SK-N-SH treated with all-trans-retinoic acid at 6 μM for 48 hours (cell line): ENCODE results near the gene ANKRD23.
"Not testable (repeated sequence)": the region's sequence is repeated elsewhere in the genome, so short reads cannot be mapped to it uniquely, and the experiment has no call there.

Experiments used
- ATAC-seq: fragments of 200-7000 bp; cut with Tn5 transposase; 3 replicates; pipeline ENCODE4 v1.9.1; 2020; ENCODE audit warnings: mild to moderate bottlenecking, moderate library complexity
- ARNTL ChIP-seq: fragments of 450-650 bp; formaldehyde crosslinking; IDR thresholded peaks from 2 replicates; pipeline ENCODE4 v1.5.0; 2020; ENCODE audit warnings: low read depth, mild to moderate bottlenecking, moderate library complexity, borderline replicate concordance
- BACH2 ChIP-seq: fragments of 250-450 bp; sonication (Bioruptor Pico); IDR thresholded peaks from 2 replicates; pipeline ENCODE4 v1.9.0; 2021; ENCODE audit warnings: mild to moderate bottlenecking, borderline replicate concordance
- CSDC2 ChIP-seq: fragments of 250-450 bp; sonication (Bioruptor Pico); IDR thresholded peaks from 2 replicates; pipeline ENCODE4 v1.5.0; 2020; ENCODE audit warnings: mild to moderate bottlenecking, moderate library complexity
- ESRRG ChIP-seq: fragments of 250-450 bp; sonication (Bioruptor Pico); IDR thresholded peaks from 2 replicates; pipeline ENCODE4 v1.6.1; 2021; ENCODE audit warnings: mild to moderate bottlenecking
- GLIS3 ChIP-seq: fragments of 250-450 bp; sonication (Bioruptor Pico); IDR thresholded peaks from 2 replicates; pipeline ENCODE4 v1.5.0; 2020; ENCODE audit warnings: mild to moderate bottlenecking, moderate library complexity
- ISL1 ChIP-seq: fragments of 250-450 bp; sonication (Bioruptor Pico); IDR thresholded peaks from 2 replicates; pipeline ENCODE4 v2.1.2; 2022; ENCODE audit warnings: mild to moderate bottlenecking, moderate library complexity
- OSR1 ChIP-seq: fragments of 250-450 bp; sonication (Bioruptor Pico); IDR thresholded peaks from 2 replicates; pipeline ENCODE4 v1.8.0; 2022; ENCODE audit warnings: moderate library complexity, mild to moderate bottlenecking, inconsistent platforms
- SNAI2 ChIP-seq: fragments of 250-450 bp; sonication (Bioruptor Pico); IDR thresholded peaks from 2 replicates; pipeline ENCODE4 v1.5.0; 2020; ENCODE audit warnings: mild to moderate bottlenecking, moderate library complexity
- TCF4 ChIP-seq: fragments of 250-450 bp; sonication (Bioruptor Pico); IDR thresholded peaks from 2 replicates; pipeline ENCODE4 v1.8.0; 2021; ENCODE audit warnings: mild to moderate bottlenecking, moderate library complexity, borderline replicate concordance
- ZFP3 ChIP-seq: fragments of 250-450 bp; sonication (Bioruptor Pico); IDR thresholded peaks from 2 replicates; pipeline ENCODE4 v1.5.0; 2020; ENCODE audit warnings: mild to moderate bottlenecking, moderate library complexity
- ZFP30 ChIP-seq: fragments of 450-650 bp; formaldehyde crosslinking; IDR thresholded peaks from 2 replicates; pipeline ENCODE4 v1.5.0; 2022; ENCODE audit warnings: mild to moderate bottlenecking, moderate library complexity
- ZNF565 ChIP-seq: fragments of 450-650 bp; formaldehyde crosslinking; conservative IDR thresholded peaks from 2 replicates; pipeline ENCODE4 v1.5.0; 2020; ENCODE audit warnings: low read depth, mild to moderate bottlenecking, moderate library complexity
- ZNF70 ChIP-seq: fragments of 450-650 bp; formaldehyde crosslinking; IDR thresholded peaks from 2 replicates; pipeline ENCODE4 v1.5.0; 2020; ENCODE audit warnings: mild to moderate bottlenecking, moderate library complexity
- ZNF8 ChIP-seq: fragments of 450-650 bp; formaldehyde crosslinking; IDR thresholded peaks from 2 replicates; pipeline ENCODE4 v1.5.0; 2020; ENCODE audit warnings: mild to moderate bottlenecking, moderate library complexity
- TF ChIP-seq, protein P1 (sequence below): fragments of 250-450 bp; sonication (Bioruptor Pico); IDR thresholded peaks from 2 replicates; pipeline ENCODE4 v1.8.0; 2020; ENCODE audit warnings: mild to moderate bottlenecking, moderate library complexity, borderline replicate concordance
- TF ChIP-seq, protein P2 (sequence below): fragments of 250-450 bp; sonication (Bioruptor Pico); IDR thresholded peaks from 2 replicates; pipeline ENCODE4 v1.5.1; 2020; ENCODE audit warnings: low read depth, mild to moderate bottlenecking, moderate library complexity
- TF ChIP-seq, protein P3 (sequence below): fragments of 250-450 bp; sonication (Bioruptor Pico); IDR thresholded peaks from 2 replicates; pipeline ENCODE4 v1.8.0; 2021; ENCODE audit warnings: low read depth, mild to moderate bottlenecking, moderate library complexity, borderline replicate concordance
- TF ChIP-seq, protein P4 (sequence below): fragments of 250-450 bp; sonication (Bioruptor Pico); IDR thresholded peaks from 2 replicates; pipeline ENCODE4 v1.5.1; 2021; ENCODE audit warnings: mild to moderate bottlenecking, moderate library complexity
- TF ChIP-seq, protein P5 (sequence below): fragments of 250-450 bp; sonication (Bioruptor Pico); IDR thresholded peaks from 2 replicates; pipeline ENCODE4 v1.5.0; 2020; ENCODE audit warnings: mild to moderate bottlenecking, moderate library complexity

The ANKRD23 gene

DNA sequence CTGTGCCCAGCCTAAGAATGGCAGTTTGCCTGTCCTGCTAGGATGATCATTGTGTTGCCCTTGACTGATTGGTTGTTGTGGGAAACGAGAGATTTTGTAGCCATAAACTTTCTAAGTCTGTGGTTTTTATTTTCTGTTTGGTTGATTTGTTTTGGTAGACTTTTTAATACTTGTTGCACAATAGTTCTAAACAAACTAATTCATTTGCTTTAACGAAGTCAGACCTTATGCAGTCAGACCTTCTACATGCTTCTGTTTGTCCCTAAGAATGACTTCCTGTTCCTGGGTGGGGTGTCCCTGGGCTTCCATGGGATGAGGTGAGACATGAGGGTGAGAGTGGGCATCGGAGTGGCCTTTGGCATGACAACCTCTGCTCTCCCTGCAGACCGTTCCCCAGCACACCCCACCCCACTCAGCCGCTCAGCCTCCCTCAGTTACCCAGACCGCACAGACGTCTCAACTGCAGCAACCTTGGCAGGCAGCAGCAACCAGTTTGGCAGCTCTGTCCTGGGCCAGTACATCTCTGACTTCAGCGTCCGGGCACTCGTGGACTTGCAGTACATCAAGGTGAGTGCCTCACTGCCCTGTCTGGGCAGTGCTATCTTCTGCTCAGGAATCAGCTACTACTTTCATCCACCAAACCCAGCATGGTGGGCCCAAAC, 35.5 kb downstream of the ANKRD23 start:
- TF ChIP-seq ARNTL (CRISPR knock-in tag), result no peak
- no peak for TF ChIP-seq SNAI2 (CRISPR knock-in tag)
- TF ChIP-seq ZNF8 (CRISPR knock-in tag), result no peak
- no peak for TF ChIP-seq CSDC2 (CRISPR knock-in tag)
- TF ChIP-seq ESRRG (CRISPR knock-in tag), result no peak
- TF ChIP-seq, protein P1, sequence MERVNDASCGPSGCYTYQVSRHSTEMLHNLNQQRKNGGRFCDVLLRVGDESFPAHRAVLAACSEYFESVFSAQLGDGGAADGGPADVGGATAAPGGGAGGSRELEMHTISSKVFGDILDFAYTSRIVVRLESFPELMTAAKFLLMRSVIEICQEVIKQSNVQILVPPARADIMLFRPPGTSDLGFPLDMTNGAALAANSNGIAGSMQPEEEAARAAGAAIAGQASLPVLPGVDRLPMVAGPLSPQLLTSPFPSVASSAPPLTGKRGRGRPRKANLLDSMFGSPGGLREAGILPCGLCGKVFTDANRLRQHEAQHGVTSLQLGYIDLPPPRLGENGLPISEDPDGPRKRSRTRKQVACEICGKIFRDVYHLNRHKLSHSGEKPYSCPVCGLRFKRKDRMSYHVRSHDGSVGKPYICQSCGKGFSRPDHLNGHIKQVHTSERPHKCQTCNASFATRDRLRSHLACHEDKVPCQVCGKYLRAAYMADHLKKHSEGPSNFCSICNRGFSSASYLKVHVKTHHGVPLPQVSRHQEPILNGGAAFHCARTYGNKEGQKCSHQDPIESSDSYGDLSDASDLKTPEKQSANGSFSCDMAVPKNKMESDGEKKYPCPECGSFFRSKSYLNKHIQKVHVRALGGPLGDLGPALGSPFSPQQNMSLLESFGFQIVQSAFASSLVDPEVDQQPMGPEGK (CRISPR knock-in tag), result no peak
- TF ChIP-seq, protein P2, sequence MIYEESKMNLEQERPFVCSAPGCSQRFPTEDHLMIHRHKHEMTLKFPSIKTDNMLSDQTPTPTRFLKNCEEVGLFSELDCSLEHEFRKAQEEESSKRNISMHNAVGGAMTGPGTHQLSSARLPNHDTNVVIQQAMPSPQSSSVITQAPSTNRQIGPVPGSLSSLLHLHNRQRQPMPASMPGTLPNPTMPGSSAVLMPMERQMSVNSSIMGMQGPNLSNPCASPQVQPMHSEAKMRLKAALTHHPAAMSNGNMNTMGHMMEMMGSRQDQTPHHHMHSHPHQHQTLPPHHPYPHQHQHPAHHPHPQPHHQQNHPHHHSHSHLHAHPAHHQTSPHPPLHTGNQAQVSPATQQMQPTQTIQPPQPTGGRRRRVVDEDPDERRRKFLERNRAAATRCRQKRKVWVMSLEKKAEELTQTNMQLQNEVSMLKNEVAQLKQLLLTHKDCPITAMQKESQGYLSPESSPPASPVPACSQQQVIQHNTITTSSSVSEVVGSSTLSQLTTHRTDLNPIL, result no peak
- TF ChIP-seq, protein P3, sequence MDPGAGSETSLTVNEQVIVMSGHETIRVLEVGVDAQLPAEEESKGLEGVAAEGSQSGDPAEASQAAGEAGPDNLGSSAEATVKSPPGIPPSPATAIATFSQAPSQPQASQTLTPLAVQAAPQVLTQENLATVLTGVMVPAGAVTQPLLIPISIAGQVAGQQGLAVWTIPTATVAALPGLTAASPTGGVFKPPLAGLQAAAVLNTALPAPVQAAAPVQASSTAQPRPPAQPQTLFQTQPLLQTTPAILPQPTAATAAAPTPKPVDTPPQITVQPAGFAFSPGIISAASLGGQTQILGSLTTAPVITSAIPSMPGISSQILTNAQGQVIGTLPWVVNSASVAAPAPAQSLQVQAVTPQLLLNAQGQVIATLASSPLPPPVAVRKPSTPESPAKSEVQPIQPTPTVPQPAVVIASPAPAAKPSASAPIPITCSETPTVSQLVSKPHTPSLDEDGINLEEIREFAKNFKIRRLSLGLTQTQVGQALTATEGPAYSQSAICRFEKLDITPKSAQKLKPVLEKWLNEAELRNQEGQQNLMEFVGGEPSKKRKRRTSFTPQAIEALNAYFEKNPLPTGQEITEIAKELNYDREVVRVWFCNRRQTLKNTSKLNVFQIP (CRISPR knock-in tag), result no peak
- no peak for TF ChIP-seq BACH2 (CRISPR knock-in tag)
- TF ChIP-seq ZFP3 (CRISPR knock-in tag), result no peak
- no peak for TF ChIP-seq TCF4 (CRISPR knock-in tag)
- TF ChIP-seq GLIS3 (CRISPR knock-in tag), result no peak
- no peak for ATAC-seq

DNA sequence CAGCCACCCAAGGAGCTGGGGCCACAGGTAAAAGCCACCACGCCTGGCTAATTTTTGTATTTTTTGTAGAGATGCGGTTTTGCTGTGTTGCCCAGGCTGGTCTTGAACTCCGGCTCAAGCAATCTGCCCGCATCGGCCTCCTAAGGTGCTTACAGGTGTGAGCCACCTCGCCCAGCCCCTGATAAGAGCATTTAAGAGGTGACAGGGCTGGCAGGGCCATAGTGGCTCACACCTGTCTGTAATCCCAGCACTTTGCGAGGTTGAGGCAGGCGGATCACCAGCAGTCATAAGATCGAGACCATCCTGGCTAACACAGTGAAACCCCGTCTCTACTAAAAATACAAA, 36.7 kb downstream of the ANKRD23 start:
- ATAC-seq, result no peak
- TF ChIP-seq, protein P4, sequence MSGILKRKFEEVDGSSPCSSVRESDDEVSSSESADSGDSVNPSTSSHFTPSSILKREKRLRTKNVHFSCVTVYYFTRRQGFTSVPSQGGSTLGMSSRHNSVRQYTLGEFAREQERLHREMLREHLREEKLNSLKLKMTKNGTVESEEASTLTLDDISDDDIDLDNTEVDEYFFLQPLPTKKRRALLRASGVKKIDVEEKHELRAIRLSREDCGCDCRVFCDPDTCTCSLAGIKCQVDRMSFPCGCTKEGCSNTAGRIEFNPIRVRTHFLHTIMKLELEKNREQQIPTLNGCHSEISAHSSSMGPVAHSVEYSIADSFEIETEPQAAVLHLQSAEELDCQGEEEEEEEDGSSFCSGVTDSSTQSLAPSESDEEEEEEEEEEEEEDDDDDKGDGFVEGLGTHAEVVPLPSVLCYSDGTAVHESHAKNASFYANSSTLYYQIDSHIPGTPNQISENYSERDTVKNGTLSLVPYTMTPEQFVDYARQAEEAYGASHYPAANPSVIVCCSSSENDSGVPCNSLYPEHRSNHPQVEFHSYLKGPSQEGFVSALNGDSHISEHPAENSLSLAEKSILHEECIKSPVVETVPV (CRISPR knock-in tag), result no peak
- no peak for TF ChIP-seq BACH2 (CRISPR knock-in tag)
- no peak for TF ChIP-seq GLIS3 (CRISPR knock-in tag)
- TF ChIP-seq, protein P5, sequence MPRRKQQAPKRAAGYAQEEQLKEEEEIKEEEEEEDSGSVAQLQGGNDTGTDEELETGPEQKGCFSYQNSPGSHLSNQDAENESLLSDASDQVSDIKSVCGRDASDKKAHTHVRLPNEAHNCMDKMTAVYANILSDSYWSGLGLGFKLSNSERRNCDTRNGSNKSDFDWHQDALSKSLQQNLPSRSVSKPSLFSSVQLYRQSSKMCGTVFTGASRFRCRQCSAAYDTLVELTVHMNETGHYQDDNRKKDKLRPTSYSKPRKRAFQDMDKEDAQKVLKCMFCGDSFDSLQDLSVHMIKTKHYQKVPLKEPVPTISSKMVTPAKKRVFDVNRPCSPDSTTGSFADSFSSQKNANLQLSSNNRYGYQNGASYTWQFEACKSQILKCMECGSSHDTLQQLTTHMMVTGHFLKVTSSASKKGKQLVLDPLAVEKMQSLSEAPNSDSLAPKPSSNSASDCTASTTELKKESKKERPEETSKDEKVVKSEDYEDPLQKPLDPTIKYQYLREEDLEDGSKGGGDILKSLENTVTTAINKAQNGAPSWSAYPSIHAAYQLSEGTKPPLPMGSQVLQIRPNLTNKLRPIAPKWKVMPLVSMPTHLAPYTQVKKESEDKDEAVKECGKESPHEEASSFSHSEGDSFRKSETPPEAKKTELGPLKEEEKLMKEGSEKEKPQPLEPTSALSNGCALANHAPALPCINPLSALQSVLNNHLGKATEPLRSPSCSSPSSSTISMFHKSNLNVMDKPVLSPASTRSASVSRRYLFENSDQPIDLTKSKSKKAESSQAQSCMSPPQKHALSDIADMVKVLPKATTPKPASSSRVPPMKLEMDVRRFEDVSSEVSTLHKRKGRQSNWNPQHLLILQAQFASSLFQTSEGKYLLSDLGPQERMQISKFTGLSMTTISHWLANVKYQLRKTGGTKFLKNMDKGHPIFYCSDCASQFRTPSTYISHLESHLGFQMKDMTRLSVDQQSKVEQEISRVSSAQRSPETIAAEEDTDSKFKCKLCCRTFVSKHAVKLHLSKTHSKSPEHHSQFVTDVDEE, result no peak
- no peak for TF ChIP-seq OSR1 (CRISPR knock-in tag)
- no peak for TF ChIP-seq ZNF70 (CRISPR knock-in tag)
- no peak for TF ChIP-seq SNAI2 (CRISPR knock-in tag)

DNA sequence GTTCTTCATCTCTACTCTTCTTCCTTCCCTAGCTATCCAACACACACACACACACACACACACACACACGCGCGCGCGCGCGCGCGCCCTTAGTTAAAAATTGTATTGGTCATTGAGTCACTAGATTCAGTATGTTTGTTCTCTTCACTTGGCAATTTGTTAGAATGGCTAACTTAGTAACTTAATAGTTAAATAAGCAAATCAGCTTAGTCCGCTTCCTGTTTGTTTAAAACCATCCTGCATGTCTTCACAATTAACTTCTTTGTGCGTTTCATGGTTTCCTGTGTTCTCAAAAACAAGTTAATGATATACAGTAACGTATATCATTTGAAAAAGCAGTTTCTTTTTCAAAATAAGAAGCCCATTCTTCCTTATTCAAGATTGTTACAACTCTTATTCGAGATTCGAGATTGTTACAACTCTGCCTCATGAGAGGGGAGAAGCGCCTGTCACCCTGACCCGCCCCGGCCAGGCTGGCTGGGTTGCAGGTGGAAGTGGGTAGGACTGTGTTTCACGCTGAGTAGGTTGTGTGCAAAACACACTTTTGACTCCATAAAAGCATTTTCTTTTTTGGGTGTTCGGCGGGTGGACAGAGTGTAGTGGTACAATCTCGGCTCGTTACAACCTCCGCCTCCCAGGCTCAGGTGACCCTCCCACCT, 37.2 kb downstream of the ANKRD23 start:
- ATAC-seq, result no peak
- TF ChIP-seq ZFP3 (CRISPR knock-in tag), result no peak
- TF ChIP-seq, protein P4 (CRISPR knock-in tag), result no peak
- no peak for TF ChIP-seq CSDC2 (CRISPR knock-in tag)
- no peak for TF ChIP-seq ZFP30 (CRISPR knock-in tag)
- no peak for TF ChIP-seq ARNTL (CRISPR knock-in tag)
- no peak for TF ChIP-seq ISL1 (CRISPR knock-in tag)
- TF ChIP-seq, protein P2, result no peak
- no peak for TF ChIP-seq ZNF8 (CRISPR knock-in tag)
- TF ChIP-seq ESRRG (CRISPR knock-in tag), result no peak
- TF ChIP-seq ZNF565 (CRISPR knock-in tag), result no peak
- TF ChIP-seq GLIS3 (CRISPR knock-in tag), result no peak

DNA sequence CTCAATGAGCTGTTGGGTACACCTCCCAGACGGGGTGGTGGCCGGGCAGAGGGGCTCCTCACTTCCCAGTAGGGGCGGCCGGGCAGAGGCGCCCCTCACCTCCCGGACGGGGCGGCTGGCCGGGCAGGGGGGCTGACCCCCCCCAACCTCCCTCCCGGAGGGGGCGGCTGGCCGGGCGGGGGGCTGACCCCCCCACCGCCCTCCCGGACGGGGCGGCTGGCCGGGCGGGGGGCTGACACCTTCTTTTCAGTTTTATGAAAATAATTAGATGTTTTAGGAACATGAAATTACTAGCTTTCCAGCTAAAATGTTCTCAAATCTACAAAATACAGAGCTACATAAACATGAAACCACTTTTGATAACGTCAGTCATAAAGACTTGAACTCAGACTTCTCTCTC, 37.9 kb downstream of the ANKRD23 start:
- ATAC-seq, result not testable (repeated sequence)
